ENCODE data around the gene GRAMD1A.

Gene GRAMD1A

DNA sequence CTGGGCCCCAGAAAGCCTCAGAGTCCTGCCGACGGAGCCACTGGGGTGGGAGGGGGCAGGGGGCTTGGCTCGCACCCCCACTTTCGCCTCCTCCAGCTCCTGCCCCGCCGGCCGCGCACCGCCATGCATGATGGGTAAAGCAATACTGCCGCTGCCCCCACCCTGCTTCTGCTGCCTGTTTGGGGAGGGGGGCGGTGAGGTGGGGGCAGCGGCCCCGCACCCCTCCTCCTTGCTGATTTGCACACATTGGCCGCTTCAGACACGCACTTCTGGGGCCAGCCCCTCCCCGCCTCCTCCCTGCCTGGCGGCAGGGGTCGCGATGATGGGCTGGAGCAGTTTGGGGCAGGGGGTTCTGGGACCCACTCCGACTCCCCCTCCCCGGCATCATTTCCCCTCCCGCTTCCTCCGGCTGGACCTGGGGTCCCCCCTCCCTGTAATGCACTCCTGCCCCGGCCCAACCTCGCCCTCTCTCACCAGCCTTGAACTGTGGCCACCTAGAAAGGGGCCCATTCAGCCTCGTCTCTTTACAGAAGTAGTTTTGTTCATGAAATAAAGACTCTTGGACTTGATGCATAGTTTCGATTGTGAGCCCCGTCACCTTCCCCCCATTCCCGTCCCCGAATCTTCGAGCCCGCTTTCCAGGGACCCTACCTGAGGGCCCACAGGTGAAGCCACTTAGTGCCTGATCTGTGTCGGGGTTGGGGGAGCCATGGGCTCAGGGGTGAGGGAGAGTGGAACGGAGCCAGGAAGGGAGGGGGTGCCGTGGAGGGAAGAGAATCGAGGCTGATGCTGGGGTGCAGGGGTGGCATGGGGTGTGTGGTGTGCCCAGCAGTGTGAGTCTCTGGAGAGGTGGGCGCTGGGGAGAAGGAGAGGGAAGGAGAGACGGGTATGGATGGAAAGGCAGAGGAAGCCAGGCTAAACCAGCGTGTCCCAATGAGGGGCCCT lies 40.0 kb downstream of the GRAMD1A start:
- Histone ChIP-seq H3K36me3 (ENCODE audit: control insufficient read depth, insufficient read depth, low read length) (no peaks in the 10 kb centered on the region), H3K9ac (ENCODE audit: low read length) (peak overlapping the region; percentile 53), H3K4me3 (ENCODE audit: low read length) (no peak overlapping the region), H3K4me1 (ENCODE audit: control insufficient read depth, insufficient read depth, low read length) (peaks cover 28% of the 10 kb centered on the region), H3K27me3 (ENCODE audit: control insufficient read depth, insufficient read depth, low read length) (peaks cover 2% of the 10 kb centered on the region), H3K9me3 (ENCODE audit: control insufficient read depth, low read length) (no peaks in the 10 kb centered on the region)

DNA sequence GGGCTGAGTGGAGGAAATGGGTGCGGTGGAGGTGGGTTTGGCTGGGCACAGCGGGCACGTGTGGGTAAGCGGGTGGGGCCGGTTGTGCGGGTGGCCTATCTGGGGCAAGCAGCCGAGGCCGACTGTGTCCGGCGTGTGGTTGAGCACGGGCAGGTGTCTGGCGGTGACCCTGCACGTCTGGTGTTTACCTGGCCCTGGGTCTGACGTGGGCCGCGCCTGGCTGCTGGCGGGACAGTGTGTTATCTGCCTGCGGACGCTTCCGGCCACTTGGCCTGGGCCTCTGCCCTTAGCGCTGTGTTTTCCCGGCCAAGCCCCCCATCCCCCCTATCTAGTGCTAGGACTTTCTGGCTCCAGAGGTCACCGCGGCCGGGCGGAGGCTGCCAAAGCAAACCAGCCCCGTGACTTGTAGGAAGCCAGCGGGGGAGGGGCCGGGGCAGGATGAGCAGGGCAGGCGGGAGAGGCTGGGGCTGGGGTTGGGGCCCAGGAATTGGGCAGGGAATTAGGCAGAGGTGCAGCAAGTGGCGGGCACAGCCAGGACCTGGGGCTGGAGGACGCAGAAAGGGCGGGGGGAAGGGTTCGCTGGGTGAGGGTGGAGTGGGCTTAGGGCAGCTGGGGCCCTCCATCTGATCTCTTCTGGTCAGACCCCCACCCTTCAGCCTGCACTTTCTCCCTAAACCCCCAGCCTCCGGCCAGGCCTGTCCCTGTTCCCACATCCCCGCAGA lies 40.9 kb downstream of the GRAMD1A start:
- peak overlapping the region; percentile 53 for H3K9ac ChIP-seq (ENCODE audit: low read length)
- H3K4me1 ChIP-seq (ENCODE audit: control insufficient read depth, insufficient read depth, low read length) = peaks cover 28% of the 10 kb centered on the region
- peaks cover 2% of the 10 kb centered on the region for H3K27me3 ChIP-seq (ENCODE audit: control insufficient read depth, insufficient read depth, low read length)
- H3K9me3 ChIP-seq (ENCODE audit: control insufficient read depth, low read length) = no peaks in the 10 kb centered on the region
- H3K4me3 ChIP-seq (ENCODE audit: low read length) = no peak overlapping the region
- no peaks in the 10 kb centered on the region for H3K36me3 ChIP-seq (ENCODE audit: control insufficient read depth, insufficient read depth, low read length)

DNA sequence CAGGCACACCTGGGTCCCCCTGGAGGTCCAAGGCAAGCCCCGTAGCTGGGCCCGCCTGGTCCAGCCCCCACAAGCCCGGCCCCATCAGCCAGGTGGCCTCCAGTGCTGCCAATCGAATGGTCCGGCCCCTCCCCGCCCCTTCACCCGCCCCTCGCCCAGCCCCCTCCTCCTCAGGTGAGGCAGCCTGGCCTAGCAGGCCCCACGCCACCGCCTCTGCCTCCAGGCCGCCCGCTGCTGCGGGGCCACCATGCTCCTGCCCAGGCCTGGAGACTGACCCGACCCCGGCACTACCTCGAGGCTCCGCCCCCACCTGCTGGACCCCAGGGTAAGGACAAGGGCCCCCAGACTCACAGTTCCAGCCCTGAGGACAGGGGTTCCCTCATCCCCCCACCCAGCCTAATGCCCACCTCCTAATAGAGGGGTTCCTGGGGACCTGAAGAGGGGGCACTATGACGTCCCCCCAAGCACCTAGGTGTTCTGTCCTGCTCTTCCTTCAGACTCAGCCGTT lies 41.5 kb downstream of the GRAMD1A start, which contains the start of gene HPN:
Gene HPN, plus strand, starts transcription at position 174 of the 508 bp plus-strand sequence. CDS start 786 bp downstream, outside the sequence.
- H3K27me3 ChIP-seq (ENCODE audit: control insufficient read depth, insufficient read depth, low read length) = peaks cover 2% of the 10 kb centered on the region
- no peaks in the 10 kb centered on the region for H3K9me3 ChIP-seq (ENCODE audit: control insufficient read depth, low read length)
- no peak within 1 kb of the TSS for H3K4me3 ChIP-seq (ENCODE audit: low read length)
- peak within 1 kb of the TSS; percentile 53 for H3K9ac ChIP-seq (ENCODE audit: low read length)
- no peaks in the 10 kb centered on the region for H3K36me3 ChIP-seq (ENCODE audit: control insufficient read depth, insufficient read depth, low read length)
- peaks cover 28% of the 10 kb centered on the region for H3K4me1 ChIP-seq (ENCODE audit: control insufficient read depth, insufficient read depth, low read length)

DNA sequence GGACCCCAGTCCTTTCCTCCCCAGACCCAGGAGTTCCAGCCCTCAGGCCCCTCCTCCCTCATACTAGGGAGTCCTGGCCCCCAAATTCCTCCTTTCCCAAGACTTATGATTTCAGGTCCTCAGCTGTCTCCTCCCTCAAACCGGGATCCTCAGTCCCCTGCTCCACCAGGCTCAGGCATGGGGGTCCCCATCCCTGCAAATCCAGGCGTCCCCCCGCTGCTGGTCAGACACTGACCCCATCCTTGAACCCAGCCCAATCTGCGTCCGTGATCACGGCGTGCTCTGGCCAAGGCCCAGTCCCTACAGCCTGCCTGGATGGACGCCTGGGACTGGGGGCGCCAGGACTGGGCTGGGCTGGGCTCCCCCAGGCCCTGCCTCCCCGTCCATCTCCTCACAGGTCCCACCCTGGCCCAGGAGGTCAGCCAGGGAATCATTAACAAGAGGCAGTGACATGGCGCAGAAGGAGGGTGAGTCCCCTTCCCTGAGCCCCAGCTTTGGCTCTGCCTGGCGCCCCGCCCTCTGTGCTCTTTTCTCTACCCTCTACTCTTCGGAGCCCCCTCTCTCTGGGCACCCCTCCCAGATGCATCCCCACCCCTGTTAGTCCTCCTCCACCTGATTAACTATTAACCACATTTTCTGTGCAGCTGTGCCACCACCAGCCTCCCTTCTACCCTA lies 42.1 kb downstream of the GRAMD1A start:
- H3K27me3 ChIP-seq (ENCODE audit: control insufficient read depth, insufficient read depth, low read length) = peaks cover 2% of the 10 kb centered on the region
- no peaks in the 10 kb centered on the region for H3K36me3 ChIP-seq (ENCODE audit: control insufficient read depth, insufficient read depth, low read length)
- H3K4me1 ChIP-seq (ENCODE audit: control insufficient read depth, insufficient read depth, low read length) = peaks cover 28% of the 10 kb centered on the region
- peak overlapping the region; percentile 53 for H3K9ac ChIP-seq (ENCODE audit: low read length)
- H3K4me3 ChIP-seq (ENCODE audit: low read length) = no peak overlapping the region
- no peaks in the 10 kb centered on the region for H3K9me3 ChIP-seq (ENCODE audit: control insufficient read depth, low read length)

DNA sequence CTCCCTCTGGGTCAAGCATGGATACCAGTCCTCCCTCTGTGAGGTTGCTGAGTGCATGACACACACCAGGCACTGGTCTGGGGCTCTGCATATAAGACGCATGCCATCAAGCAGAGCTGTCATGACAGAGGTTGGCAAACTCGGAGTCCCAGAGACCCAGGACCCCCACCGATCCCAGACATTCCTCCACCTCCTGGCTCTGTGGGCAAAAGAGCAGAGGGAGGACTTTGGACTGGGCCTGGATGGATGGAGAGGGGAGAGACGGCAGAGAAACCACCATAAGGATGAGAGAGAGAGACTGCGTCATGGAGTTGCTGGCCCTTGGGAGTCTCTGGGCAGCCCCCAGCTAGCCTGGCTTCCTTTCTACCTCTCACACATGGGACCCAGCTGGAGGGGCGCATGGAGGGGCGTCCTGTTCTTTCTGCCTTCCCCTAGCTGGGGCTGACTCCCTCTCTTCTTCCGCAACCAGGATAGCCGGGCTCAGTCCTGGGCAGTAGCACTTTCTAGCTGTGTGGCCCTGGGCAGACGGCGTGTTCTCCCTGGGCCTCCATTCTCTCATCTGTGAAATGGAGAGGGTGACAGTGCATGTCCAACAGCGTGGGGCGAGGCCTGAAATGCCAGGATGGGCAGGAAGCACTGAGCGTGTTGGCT lies 43.0 kb downstream of the GRAMD1A start:
- Histone ChIP-seq H3K36me3 (ENCODE audit: control insufficient read depth, insufficient read depth, low read length) (no peaks in the 10 kb centered on the region), H3K9ac (ENCODE audit: low read length) (peak overlapping the region; percentile 53), H3K4me3 (ENCODE audit: low read length) (no peak overlapping the region), H3K9me3 (ENCODE audit: control insufficient read depth, low read length) (no peaks in the 10 kb centered on the region), H3K27me3 (ENCODE audit: control insufficient read depth, insufficient read depth, low read length) (peaks cover 2% of the 10 kb centered on the region), H3K4me1 (ENCODE audit: control insufficient read depth, insufficient read depth, low read length) (peaks cover 28% of the 10 kb centered on the region)

DNA sequence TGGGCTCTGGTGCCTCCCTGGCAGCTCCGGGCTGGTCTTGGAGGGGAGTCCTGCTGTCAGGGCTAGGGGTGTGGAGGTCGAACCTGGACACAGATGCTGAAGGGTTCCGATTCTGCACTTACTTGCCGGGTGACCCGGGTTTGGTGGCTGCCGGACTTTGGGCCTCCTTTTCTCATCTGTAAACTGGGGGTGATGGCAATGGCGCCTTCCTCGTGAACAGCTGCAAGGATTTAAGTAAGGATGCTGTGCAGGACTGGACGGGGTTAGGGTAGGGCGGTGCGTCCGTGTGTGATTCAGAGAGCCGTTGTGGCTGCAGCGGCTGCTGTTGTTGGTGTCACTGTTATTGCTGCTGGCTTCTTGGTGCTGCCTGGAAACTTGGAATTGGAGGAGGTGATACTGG lies 43.8 kb downstream of the GRAMD1A start:
- H3K9ac ChIP-seq (ENCODE audit: low read length) = no peak overlapping the region
- no peak overlapping the region for H3K4me3 ChIP-seq (ENCODE audit: low read length)
- no peaks in the 10 kb centered on the region for H3K36me3 ChIP-seq (ENCODE audit: control insufficient read depth, insufficient read depth, low read length)
- peaks cover 2% of the 10 kb centered on the region for H3K27me3 ChIP-seq (ENCODE audit: control insufficient read depth, insufficient read depth, low read length)
- no peaks in the 10 kb centered on the region for H3K9me3 ChIP-seq (ENCODE audit: control insufficient read depth, low read length)
- H3K4me1 ChIP-seq (ENCODE audit: control insufficient read depth, insufficient read depth, low read length) = peaks cover 28% of the 10 kb centered on the region

DNA sequence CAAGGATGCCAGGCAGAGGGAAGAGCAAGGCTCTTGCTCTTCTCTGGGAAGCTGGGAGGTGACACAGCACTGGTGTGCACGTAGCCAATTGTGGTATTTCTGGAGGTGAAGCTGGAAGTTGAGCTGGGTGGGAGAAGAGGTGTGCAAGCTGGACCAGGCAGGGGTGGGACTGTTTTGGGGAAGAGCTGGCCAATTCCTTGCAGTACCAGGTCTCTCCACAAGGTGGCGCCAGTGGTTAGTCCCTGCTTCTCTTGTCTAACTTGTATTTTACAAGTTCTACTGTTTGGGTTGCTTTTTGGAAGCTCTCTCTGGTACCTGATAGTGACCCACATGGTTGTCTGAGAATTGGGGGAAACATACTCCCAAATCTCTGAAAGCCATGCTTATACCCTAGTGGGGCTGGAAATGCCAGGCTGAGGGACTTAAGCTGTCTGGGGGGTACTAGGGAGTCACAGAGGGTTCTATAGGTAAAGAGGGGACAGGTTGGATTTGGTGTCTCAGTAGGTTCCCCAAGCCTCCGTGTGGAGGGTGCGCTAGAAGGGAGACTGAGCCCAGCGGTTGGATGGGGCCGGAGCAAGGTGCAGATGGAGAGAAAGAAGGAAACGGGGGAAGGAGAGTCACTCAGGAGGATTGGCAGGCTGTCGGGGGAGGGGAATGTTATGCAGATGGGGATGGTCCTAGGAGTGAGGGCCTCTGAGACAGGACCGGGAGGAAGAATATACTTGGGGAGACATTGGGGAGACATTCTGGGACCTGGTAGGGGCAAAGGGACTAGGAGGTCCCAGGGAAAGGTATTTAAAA lies 44.4 kb downstream of the GRAMD1A start:
- Histone ChIP-seq H3K9ac (ENCODE audit: low read length) (no peak overlapping the region), H3K27me3 (ENCODE audit: control insufficient read depth, insufficient read depth, low read length) (peaks cover 2% of the 10 kb centered on the region), H3K4me1 (ENCODE audit: control insufficient read depth, insufficient read depth, low read length) (peaks cover 28% of the 10 kb centered on the region), H3K36me3 (ENCODE audit: control insufficient read depth, insufficient read depth, low read length) (no peaks in the 10 kb centered on the region), H3K4me3 (ENCODE audit: low read length) (no peak overlapping the region), H3K9me3 (ENCODE audit: control insufficient read depth, low read length) (no peaks in the 10 kb centered on the region)

DNA sequence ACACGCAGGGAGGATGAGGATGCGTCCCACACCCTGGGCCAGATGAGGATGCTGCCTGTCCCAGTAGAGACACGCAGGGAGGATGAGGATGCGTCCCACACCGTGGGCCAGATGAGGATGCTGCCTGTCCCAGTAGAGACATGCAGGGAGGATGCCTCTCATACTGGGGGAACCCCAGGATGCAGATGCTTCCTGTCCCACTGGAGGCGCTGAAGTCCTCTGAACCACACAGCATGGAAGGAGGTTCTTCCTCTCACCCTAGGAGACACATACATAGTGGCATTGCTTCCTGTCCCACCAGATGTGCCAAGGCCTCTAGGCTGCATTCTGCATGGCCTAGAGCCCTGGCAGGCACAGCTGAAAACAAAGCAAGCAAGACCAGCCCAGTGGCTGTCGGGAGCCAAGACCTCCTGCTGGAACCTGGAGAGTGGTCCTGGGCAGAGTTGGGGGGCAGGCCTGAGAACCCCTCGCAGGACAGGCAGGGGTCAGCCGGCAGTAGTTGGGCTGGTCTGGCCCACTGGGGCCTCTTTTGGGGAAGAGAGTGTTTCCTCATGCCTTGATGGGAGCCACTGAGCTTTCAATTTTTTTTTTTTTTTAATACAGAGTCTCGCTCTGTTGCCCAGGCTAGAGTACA lies 45.7 kb downstream of the GRAMD1A start:
- Histone ChIP-seq H3K9ac (ENCODE audit: low read length) (no peak overlapping the region), H3K27me3 (ENCODE audit: control insufficient read depth, insufficient read depth, low read length) (peaks cover 2% of the 10 kb centered on the region), H3K9me3 (ENCODE audit: control insufficient read depth, low read length) (no peaks in the 10 kb centered on the region), H3K4me1 (ENCODE audit: control insufficient read depth, insufficient read depth, low read length) (peaks cover 23% of the 10 kb centered on the region), H3K4me3 (ENCODE audit: low read length) (no peak overlapping the region), H3K36me3 (ENCODE audit: control insufficient read depth, insufficient read depth, low read length) (no peaks in the 10 kb centered on the region)

DNA sequence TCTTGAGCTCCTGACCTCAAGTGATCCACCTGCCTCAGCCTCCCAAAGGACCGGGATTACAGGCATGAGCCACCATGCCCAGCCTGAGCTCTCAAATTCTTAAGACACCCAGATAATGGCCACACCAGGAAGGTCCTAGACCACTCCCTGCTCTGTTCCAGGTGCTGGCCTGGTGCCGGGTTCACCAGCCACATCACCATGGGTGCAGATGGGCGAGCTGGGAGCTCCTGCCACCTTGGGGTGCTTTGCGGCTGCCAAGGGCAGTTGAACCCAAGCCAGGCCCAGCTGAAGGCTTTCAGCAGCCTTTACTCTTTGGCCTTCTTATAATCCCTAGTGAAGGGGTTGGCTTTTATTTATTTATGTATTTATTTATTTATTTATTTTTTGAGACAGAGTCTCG lies 46.3 kb downstream of the GRAMD1A start:
- Histone ChIP-seq H3K9me3 (ENCODE audit: control insufficient read depth, low read length) (no peaks in the 10 kb centered on the region), H3K9ac (ENCODE audit: low read length) (no peak overlapping the region), H3K4me1 (ENCODE audit: control insufficient read depth, insufficient read depth, low read length) (peaks cover 16% of the 10 kb centered on the region), H3K36me3 (ENCODE audit: control insufficient read depth, insufficient read depth, low read length) (no peaks in the 10 kb centered on the region), H3K4me3 (ENCODE audit: low read length) (no peak overlapping the region), H3K27me3 (ENCODE audit: control insufficient read depth, insufficient read depth, low read length) (no peaks in the 10 kb centered on the region)

DNA sequence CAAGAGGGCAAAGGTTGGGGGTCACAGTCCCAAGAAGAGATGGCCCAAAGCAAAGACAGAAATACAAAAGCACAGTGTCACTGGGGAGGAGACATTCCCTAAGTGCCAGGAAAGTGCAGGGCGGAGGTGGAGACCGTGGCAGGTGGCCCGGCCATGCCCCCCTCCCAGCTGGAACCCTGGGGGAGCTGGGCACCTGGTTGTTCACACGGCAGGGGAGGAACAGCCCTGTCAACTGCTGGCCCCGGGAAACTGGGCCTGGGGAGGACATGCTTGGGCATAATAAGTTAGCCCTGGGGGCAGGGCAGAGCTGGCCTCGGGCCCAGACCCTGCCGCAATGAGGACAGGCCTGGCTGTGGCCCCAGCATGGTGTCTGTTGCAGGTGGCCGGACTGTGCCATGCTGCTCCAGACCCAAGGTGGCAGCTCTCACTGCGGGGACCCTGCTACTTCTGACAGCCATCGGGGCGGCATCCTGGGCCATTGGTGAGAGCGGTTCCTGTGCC lies 48.8 kb downstream of the GRAMD1A start:
- no peak overlapping the region for H3K4me3 ChIP-seq (ENCODE audit: low read length)
- H3K4me1 ChIP-seq (ENCODE audit: control insufficient read depth, insufficient read depth, low read length) = no peaks in the 10 kb centered on the region
- no peaks in the 10 kb centered on the region for H3K27me3 ChIP-seq (ENCODE audit: control insufficient read depth, insufficient read depth, low read length)
- no peak overlapping the region for H3K9ac ChIP-seq (ENCODE audit: low read length)
- no peaks in the 10 kb centered on the region for H3K9me3 ChIP-seq (ENCODE audit: control insufficient read depth, low read length)
- H3K36me3 ChIP-seq (ENCODE audit: control insufficient read depth, insufficient read depth, low read length) = no peaks in the 10 kb centered on the region
